Limb (tissue), 2 donors: ENCODE measurements around the gene FSIP2.

Experiments
- DNase-seq, 2 donors: peaks; one replicate each; pipeline ENCODE4 v3.0.0-alpha.2; 2016; ENCODE audit errors: extremely low spot score in 2 of 2

The FSIP2 gene, protein sequence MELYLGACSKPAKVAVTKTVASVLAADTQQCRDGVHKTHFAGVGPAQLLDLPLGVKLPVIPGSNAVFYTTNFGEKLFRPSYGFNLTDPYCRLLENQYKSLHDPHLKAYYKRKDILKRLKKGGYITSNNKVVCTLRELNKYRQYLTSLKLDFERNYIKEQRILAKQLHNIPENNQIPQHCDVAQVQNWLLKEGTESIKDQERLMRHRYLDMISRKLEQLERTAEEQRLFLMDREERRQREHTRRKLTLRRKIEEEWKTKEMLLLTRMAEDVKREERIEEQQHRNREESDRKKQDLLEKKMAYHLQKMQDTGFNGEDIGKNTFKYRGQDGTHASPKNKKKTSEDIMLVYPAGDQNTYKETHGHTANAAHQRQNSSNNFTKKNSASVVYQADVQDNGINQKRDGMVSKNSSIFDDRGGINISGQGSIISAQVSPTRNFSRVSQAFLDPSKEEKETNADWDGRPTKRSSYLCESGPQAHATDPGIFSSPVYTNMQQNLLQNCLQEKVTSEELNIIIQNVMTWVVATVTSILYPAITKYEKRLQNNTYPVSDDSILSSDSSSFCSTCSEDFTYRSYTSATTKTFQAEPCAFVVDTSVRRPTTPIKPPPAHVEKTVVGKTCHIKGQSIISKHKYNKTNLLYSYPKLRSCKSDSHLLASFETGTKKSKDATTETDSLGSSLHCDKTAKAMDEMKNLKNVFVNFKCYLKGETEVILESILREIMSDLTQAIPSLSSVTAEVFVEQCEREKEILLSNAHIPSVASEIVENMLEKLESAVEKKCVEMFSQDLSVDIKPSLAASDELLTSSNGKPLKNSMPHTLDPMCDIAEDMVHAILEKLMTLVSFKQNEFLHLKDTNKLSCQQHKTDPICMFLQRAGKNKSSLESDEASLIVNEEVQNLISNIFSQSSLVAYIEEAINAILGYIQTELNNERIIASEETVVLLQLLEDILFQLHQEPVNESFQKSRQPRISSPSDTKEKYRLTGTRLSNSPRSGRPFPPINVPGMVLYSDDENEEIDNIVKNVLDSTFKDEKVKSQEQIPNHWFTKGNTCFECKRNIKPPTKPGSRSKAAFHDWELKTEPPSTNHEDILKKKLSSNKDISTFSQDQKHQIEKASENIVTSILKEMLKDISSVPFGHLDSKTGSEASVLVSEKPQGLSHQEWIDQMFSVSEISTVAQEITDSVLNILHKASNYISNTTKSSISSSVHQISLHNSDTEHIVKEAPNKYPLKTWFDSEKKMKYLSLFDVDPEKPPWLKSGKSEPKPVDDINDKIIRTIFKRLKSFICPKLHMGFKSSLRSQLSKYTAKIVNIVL (N-terminal part only)

DNA sequence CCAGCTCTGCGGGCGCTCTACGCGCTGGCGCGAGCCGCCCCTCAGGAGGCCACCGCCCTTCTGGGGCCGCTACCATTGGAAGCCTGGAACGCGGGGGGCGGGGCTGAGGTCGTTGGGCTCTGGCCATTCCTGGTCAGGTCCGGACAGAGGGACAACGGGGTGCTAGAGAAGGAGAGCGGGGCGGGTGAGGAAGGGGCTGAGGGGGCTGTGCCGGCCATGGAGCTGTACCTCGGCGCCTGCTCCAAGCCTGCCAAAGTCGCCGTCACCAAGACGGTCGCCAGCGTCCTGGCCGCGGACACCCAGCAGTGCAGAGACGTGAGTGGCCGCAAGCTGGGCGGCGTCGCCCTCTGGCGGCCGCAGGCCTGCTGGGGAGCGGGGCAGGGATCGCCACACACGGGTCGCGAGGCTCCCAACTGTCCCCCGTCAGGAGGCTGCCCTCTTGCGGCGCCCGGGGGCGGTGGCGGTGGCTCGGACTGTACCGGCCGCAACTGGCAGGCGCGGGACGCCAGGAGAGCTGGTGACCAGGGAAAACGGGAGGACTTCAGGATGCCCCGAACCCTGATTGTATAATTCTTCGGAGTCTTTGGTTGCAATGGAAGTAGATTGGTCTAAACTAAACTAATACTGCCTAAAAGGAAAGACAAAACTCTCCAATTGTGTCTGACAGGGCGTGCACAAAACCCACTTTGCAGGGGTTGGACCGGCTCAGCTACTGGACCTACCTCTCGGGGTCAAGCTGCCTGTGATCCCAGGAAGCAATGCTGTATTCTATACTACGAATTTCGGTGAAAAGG is at the start of gene FSIP2:
Gene FSIP2 (plus strand): TSS at position 126 of the 794 bp plus-strand sequence. CDS start 91 bp downstream, at position 217.
- peak; percentile 53 to 82 for DNase-seq

DNA sequence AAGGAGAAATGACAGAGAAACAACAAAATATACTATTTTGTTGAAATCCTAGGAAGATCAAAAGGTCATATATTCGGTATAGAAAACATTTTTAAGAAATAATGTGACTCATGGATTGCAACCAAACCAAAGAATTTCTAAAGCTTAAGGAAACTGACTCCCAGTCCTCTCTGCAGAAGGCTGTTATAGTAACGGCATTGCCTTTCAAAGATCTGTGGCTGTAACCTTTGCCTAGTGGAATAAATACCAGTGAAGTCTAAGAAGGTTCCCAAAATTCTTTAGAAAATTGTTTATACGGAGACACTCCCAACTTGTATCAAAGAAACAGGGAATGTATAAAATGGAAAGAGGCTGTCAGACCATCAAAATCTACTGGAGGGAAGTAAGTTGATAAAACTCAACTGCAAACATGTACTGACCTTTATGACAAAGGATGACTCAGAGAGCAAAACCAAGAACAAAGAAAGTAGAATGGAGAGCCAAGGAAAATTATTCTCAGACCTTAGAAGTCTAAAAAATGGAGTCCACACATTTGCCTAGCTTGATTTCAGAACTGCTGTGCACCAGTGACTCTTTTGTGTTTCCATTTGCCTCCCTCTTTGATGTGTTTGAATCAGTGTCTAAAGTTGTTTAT is 48.6 kb upstream of the FSIP2 start:
- DNase-seq = no peak

DNA sequence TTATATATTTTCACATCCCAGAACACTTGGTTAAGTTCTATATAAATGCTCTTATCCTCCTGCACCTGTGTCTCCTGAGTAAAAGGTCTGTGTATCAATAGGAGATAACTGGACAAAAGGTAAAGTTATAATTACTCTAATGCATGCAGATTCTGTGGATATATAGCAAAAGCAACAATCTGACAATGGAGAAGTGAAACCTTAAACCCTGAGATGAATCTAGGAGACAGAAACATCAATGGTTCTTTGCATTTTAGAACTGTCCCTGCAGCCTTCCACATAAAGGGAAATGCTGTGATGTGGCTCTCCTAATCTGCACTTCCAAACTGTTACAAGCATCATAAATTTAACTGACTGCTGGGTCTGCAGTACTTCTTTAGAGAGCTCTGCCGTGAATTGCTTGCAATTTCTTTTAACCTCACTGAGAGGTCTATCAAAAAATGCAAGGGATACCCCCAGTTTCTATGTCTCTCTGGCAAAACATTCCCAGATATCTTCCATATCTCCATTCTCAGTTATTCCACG is 42.8 kb upstream of the FSIP2 start:
- DNase-seq = no peak

DNA sequence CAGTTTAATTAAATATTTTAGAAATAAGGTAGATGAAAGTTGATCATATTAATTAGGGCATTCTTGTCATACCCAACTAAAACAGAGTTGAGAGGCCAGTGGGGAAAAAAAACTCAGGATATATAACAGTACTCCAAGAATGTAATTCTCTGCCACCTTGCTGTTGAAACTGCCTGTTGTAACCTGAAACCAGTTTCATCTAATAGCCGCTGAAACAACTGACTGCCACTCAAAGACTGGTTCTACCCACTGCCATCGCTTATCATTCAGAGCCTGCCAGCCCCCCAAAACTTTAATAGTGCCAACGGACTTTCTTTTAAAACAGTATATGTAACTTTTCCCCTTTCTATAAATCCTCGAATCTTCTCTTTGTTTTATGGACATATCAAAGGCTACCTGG is 37.7 kb upstream of the FSIP2 start:
- DNase-seq = no peak

DNA sequence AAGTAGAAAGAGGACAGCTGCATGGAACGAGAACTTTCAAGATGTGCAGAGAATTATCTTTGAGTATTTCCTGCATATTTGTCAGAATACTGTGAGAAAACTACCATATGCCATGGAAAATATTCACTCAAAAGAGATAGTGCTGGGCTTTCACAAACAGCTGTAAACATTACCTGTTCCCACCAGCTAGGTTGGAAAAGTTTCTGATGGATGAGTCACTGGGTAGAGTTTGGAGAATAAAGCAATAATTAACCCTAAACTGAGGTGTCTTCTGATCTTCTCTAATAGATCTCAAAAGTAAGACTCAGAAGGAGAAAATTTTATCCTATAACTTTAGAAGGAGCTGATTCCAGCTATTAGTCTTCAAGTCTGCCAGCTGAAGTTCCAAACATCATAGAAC is 3.9 kb upstream of the FSIP2 start:
- no peak for DNase-seq

DNA sequence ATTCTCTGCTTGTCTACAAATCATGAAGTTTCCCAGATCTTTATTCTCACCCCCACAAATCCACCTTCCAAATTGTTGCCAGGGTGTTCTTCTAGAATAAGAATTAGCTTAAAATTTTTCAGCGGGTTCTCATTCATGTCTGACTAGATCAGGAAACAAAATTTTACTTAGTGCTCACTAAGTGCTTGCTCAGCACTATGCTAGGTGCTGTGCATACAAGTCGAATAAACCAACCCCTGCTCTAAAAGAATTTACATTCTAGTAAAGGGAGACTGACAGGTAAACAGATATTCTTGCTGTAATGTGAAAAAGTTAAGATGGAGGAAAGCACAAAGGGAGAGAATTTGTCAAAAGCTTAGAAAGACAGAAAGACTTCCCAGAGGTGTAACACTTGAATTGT is 2.4 kb upstream of the FSIP2 start:
- no peak for DNase-seq

DNA sequence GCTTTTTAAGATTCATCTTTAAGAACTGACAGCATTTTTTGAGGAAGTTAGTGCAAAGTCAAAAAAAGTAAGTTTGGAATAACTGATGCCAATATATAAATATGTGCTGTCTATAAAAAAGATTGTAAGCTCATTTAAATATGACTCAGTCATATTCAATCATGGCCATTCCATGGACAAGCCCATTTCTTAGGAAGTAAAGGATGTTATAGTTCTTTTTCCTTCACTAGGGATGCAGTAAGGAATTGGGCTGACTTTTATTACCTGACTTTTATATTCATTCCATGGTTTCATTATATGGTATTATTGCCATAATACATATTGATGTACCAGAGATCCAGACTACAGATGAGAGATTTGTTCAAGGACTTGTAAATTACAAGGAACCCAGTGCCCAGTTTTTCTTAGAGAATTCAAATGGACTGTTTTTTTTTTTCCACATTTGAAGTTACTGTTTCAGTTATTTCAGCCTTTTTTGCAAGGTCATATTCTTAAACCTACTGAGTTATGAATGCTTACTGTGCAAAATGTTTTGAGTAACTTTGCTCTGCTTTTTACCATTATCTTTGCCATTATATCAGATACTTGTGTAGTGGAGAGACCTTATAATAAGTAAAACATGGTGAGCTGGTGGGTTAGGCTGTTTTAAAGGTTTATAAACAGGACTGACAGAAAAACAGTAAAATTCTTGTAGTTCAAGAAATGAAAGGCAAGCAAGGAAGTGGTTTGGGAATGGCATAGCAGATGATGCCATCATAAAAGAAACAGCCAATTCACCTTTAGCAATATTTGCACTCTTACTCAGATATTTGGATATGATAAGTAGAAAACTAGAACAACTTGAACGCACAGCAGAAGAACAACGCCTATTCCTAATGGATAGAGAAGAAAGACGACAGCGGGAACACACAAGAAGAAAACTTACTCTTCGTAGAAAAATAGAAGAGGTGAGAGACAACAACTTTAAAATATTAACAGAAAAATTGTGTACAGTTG is 7.6 kb downstream of the FSIP2 start:
- no peak for DNase-seq

DNA sequence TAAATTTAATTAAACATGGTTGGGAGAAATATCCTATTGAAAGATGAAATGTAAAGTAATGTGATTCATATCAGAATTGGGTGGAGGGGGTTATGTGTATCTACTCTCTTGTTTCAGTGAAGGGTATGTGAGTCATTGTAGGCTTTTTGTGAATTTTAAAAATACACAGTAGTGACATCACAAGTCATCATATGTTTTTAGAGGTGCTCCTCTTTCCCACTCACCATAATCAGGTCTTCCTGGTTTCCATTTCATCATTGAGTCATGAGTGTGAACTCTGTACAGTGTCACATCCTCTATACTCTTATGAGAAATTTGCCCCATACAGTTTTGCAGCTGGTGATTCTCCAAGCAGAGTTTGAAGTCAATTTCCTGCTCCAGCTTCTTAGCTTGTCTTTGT is 18.8 kb downstream of the FSIP2 start:
- no peak for DNase-seq

DNA sequence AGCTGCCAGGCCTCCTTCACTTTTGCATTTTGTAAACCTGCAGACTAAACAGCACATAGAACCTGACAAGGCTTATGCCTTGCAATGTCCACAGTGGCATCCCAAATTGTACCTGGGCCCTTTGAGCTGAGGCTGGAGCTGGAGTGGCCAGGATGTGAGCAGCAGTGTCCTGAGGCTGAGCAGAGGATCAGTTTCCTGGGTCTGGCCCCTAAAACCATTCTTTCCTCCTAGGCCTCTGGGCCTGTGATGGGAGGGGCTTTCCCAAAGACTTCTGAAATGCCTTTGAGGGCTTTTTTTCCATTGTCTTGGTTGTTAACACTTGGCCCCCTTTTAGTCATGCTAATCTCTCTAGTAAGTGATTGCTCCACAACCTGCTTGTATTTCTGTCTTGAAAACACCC is 32.8 kb downstream of the FSIP2 start:
- no peak for DNase-seq

DNA sequence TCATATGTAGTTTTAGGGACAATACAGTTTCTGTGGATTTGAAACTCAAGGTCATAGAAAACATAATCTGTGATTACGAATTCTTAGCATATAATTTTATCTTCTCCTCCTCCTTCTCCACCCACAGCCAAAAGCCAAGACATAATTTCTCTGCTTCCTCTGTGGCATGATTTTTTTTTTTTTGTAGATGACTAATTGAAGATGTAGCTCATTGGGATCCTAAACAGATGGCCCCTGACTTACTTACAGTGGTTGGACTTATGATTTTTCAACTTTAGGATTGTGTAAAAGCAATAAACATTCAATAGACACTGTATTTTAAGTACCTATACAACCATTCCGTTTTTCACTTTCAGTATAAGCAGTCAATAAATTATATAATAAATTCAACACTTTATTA is 42.3 kb downstream of the FSIP2 start:
- DNase-seq = no peak

DNA sequence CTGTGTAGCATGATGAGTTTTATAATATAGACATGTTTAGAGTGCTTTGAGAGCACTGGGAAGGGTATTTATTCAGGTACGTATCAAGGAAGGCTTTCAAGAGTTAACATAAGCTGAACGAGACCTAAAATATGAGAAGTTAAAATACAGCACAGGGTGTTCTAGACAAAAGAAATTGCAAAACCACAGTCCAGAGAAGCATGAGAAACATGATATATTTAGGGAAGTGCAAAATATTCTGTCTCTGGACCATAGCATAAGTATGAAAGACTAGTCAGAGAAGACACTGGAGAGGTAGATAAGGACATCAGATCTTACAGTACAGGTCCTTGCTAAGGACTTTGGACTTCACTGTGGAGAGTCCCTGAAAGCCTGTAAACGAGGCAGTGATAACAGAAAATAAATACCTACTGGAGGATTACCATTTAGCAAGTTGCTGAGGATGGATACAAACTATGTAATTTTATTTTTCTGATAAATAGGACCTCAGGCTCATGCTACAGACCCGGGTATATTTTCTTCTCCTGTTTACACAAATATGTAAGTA is 43.7 kb downstream of the FSIP2 start:
- no peak for DNase-seq

DNA sequence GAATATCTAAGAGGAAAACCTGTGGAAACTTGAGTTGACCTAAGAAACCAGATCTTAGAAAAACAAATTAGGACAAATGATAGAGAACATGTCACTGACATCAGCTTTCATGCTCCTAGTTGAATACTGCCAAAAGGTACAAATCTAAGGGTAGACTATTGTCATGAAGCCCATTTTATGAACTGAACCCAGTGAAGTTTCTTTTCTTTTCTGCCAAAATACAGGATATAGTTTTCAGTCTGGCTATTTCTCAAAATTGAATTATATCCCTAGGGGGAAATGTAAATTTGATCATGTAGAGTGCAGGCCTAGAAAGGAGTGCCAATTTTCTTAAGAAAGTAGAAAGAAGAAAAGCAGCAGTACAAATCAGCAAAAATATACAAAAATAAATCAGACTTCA is 46.6 kb downstream of the FSIP2 start:
- DNase-seq = no peak

DNA sequence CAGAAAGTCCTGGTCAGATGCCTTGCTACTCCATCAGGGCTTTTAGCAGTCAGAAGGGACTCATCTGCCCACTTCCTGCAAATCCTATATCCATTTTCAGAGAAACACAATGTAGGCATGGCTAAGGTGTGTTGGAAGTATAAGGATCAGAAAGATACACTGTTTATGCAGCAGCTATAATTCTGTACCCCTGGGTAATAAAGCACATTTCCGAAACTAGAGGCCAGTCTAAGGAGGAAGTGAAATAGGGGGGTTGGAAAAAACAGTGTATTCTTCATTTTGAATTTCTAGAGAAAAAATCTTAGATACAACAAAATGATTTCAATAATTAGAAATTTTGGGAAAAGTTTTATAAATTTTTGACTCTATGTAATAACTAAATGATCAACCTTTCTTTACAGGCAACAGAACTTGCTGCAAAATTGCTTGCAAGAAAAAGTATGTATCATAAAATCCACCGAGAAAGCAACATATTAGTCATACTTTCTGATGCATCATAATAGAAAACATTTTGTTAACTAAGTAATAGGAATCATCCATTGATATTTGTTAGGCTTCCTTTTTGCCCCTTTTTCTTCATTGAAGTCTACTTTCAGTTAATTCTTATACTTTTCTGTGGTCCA is 47.4 kb downstream of the FSIP2 start:
- DNase-seq = no peak

DNA sequence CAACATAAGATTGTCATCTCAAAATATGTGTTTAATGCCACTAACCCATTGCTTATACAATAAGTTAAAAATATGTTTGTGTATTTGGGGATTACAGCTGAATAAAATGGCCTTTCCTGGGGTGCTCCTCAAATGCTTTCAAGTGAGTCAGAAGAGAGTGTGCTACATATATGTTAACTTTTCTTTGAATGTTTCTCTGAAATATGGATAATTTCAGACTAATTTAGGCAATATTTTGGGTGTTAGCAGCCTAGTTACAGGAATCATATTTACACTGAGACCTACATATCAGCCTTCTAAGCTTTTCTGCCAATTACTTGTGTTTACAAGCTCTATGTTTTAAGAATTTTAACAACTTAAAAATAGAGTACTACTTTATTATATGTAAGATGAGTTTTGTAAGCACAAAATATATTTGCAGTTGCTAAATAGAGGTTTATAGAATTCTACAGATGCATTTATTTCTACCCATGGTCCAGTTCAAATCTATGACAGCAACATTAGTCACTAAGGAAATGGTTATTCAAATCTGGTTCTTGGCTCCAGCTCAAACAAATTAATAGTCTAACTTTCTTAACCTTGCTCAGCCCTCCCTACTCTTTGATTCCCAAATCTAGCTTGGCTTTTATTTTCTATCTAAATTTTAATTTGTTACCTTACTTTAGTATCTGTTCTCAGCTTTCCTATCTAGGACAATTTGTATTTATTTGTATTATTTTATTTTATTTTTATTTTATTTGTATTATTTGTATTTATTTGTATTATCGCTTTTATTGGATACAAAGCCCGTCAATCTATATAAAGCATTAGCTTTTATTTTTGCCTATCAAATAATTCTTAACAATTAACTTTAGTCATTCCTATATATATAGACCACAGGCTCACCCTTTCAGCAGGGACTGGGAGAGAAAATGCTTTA is 48.9 kb downstream of the FSIP2 start:
- DNase-seq = no peak

DNA sequence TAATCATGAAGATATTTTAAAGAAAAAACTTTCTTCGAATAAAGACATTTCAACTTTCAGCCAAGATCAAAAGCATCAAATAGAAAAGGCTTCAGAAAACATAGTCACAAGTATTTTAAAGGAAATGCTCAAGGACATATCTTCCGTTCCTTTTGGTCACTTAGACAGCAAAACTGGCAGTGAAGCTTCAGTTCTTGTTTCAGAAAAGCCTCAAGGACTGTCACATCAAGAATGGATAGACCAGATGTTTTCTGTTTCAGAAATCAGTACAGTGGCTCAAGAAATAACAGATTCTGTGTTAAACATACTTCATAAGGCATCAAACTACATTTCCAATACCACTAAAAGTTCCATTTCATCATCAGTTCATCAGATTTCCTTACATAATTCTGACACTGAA is 51.8 kb downstream of the FSIP2 start:
- no peak for DNase-seq

DNA sequence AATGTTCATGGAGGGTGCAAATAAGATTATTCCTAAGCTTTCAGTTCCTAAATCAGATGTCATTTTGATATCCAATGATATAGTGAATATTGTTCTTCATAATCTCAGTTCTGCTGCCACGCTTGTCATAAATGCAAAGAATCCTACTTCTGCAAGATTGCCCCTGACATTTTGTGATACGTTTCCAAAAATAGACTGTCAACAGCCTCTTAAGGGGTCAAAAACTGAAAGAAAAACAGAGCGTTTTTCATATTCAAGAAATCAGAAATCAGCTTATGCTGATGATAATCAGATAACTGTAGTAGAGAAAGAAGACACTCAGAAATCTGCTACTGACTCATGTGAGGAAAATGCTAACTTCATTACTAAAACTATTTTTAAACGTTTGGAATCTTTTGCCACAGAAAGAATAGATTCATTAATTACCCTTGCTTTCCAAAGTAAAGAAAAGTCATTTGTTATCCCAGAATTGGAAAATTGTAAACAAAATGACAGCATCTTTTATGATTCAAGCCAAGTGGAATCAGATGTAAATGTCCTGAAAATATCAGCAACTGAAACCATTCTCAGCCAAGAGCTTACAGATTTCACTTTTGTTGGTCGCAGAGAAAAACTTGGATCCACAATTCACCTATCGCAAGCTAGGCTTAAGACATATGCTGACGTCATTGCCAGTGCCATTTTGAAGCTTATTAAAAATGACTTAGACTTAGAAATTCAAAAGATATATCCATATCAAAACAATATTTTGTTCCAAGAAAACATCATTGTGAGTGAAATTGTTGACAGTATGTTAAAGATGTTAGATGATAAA is 55.1 kb downstream of the FSIP2 start:
- no peak for DNase-seq
